Posterior cingulate gyrus (tissue), 11 donors: ENCODE results near the gene EDARADD.
A peak's percentile ranks its signal among the peaks of the same experiment; 100 is the strongest.
"Not testable (repeated sequence)": the region's sequence is repeated elsewhere in the genome, so short reads cannot be mapped to it uniquely, and the experiment has no call there.

Experiments used
- DNase-seq, 10 donors: peaks; one replicate each; pipeline versions ENCODE4 v3.0.0 to v3.0.0-alpha.2; 2020 to 2021; ENCODE audit warnings: mixed read lengths in 3 of 10
- intact Hi-C: fragments of 100-400 bp; cut with DNase I; formaldehyde crosslinking; loops from one replicate; pipeline ENCODE4 v1.15.1; 2023

The EDARADD gene

GRCh38 chr1:236393681-236394481 is at the start of gene EDARADD:
EDARADD (plus strand) TSS chr1:236394286; CDS start chr1:236394445, 159 bp downstream.
- intact Hi-C loops = no loop called here
- DNase-seq = no peak

GRCh38 chr1:236345728-236346127 is 48.4 kb upstream of the EDARADD start:
- intact Hi-C loops = no loop called here
- no peak for DNase-seq

GRCh38 chr1:236348071-236348470 is 46.0 kb upstream of the EDARADD start:
- intact Hi-C loops = no loop called here
- peak in 1 of 10 donors; percentile 52 for DNase-seq

- no peak for DNase-seq
- intact Hi-C loops = no loop called here
Observed at GRCh38 chr1:236350308-236350707, 43.8 kb upstream of the EDARADD start.

GRCh38 chr1:236351875-236352573 is 42.1 kb upstream of the EDARADD start:
- intact Hi-C loops = no loop called here
- no peak for DNase-seq

GRCh38 chr1:236352747-236353146 is 41.3 kb upstream of the EDARADD start:
- intact Hi-C loops = not testable (repeated sequence)

GRCh38 chr1:236353813-236354212 is 40.3 kb upstream of the EDARADD start:
- intact Hi-C loops = no loop called here
- DNase-seq = no peak

More at GRCh38 chr1:236352747-236353146, 41.3 kb upstream of the EDARADD start:
- DNase-seq = not testable (repeated sequence)

- no peak for DNase-seq
- intact Hi-C loops = no loop called here
Observed at GRCh38 chr1:236354330-236355147, 39.5 kb upstream of the EDARADD start.

GRCh38 chr1:236356141-236356540 is 37.9 kb upstream of the EDARADD start:
- DNase-seq = no peak
- intact Hi-C loops = no loop called here

GRCh38 chr1:236361909-236362590 is 32.0 kb upstream of the EDARADD start:
- DNase-seq = no peak
- intact Hi-C loops = no loop called here

GRCh38 chr1:236363237-236363636 is 30.8 kb upstream of the EDARADD start:
- intact Hi-C loops = no loop called here
- DNase-seq = no peak

- intact Hi-C loops = no loop called here
- DNase-seq = no peak
Observed at GRCh38 chr1:236365999-236366570, 28.0 kb upstream of the EDARADD start.

GRCh38 chr1:236366681-236367080 is 27.4 kb upstream of the EDARADD start:
- peak in 1 of 10 donors; percentile 19 for DNase-seq
- intact Hi-C loops = not testable (repeated sequence)

- DNase-seq = no peak
- intact Hi-C loops = no loop called here
Observed at GRCh38 chr1:236370420-236370819, 23.7 kb upstream of the EDARADD start.

- DNase-seq = no peak
- intact Hi-C loops = no loop called here
Observed at GRCh38 chr1:236371083-236371482, 23.0 kb upstream of the EDARADD start.

- DNase-seq = no peak
- intact Hi-C loops = no loop called here
Observed at GRCh38 chr1:236377832-236378535, 16.1 kb upstream of the EDARADD start.

GRCh38 chr1:236381565-236382158 is 12.4 kb upstream of the EDARADD start:
- no peak for DNase-seq
- intact Hi-C loops = no loop called here

- no peak for DNase-seq
- intact Hi-C loops = no loop called here
Observed at GRCh38 chr1:236388332-236388731, 5.8 kb upstream of the EDARADD start.

- DNase-seq = no peak
Observed at GRCh38 chr1:236389253-236389652, 4.8 kb upstream of the EDARADD start.

More at GRCh38 chr1:236389253-236389652, 4.8 kb upstream of the EDARADD start:
- intact Hi-C loops = no loop called here
